ENCODE measurements around the gene ABCC2. TPM values are rescaled to one million over a fixed set of nuclear protein-coding genes. Genes with fewer than 3 reads are reported as not detected.
"Not testable (repeated sequence)": the region's sequence is repeated elsewhere in the genome, so short reads cannot be mapped to it uniquely, and the experiment has no call there.

ABCC2 gene
- polyA plus RNA-seq (2013): 0.49 TPM

GRCh38 chr10:99782447-99783286, at the start of gene ABCC2:
Gene ABCC2 (plus strand): TSS chr10:99782640. CDS start chr10:99782845, 205 bp downstream.
- Histone ChIP-seq H3K9me3 (ENCODE audit: control extremely low read depth in 1 of 5, control insufficient read depth in 4 of 5, insufficient read depth in 2 of 5, low read depth in 1 of 5, low read length in 4 of 5) (peaks cover 0 to 3% (median 0%) of the 10 kb centered on the region in 5 experiments), H3K4me1 (ENCODE audit: control extremely low read depth in 1 of 4, control insufficient read depth in 4 of 4, insufficient read depth in 4 of 4, low read length in 3 of 4) (peaks cover 0 to 22% (median 5%) of the 10 kb centered on the region in 4 experiments), H3K36me3 (ENCODE audit: control insufficient read depth in 4 of 4, insufficient read depth in 4 of 4, low read length in 3 of 4) (no peaks in the 10 kb centered on the region), H3K27me3 (replicated peaks in 2 of 5; ENCODE audit: control insufficient read depth in 4 of 5, insufficient read depth in 5 of 5, low read length in 4 of 5) (no peaks in the 10 kb centered on the region), H3K27ac (ENCODE audit: insufficient read depth in 1 of 2, low read depth in 1 of 2, low read length in 2 of 2, poor library complexity in 1 of 2, severe bottlenecking in 2 of 2) (no peak within 1 kb of the TSS), H3K4me3 (ENCODE audit: control insufficient read depth in 1 of 7, extremely low read depth in 1 of 7, insufficient read depth in 4 of 7, low read depth in 2 of 7, low read length in 6 of 7) (no peak within 1 kb of the TSS)
- WGBS (ENCODE audit: insufficient coverage): 95% methylated on average over 4 of the region's 7 CpGs
- POLR2A ChIA-PET: no interaction called here
- no peak for DNase-seq
- CTCF ChIA-PET: interaction anchor here (1.5 kb wide), 1 partner anchor 10 kb away, joined by 3 read pairs; no protein-coding TSS in a partner anchor

GRCh38 chr10:99733366-99733765, 49.1 kb upstream of the ABCC2 start:
- Histone ChIP-seq H3K4me3 (ENCODE audit: control insufficient read depth in 1 of 7, extremely low read depth in 1 of 7, insufficient read depth in 4 of 7, low read depth in 2 of 7, low read length in 6 of 7) (peak overlapping the region in 1 of 7 experiments; percentile 80), H3K27me3 (replicated peaks in 2 of 5; ENCODE audit: control insufficient read depth in 4 of 5, insufficient read depth in 5 of 5, low read length in 4 of 5) (no peaks in the 10 kb centered on the region), H3K4me1 (ENCODE audit: control extremely low read depth in 1 of 4, control insufficient read depth in 4 of 4, insufficient read depth in 4 of 4, low read length in 3 of 4) (peaks cover 7 to 22% (median 14%) of the 10 kb centered on the region in 4 experiments), H3K36me3 (ENCODE audit: control insufficient read depth in 4 of 4, insufficient read depth in 4 of 4, low read length in 3 of 4) (peaks cover under 1 to 27% (median 20%) of the 10 kb centered on the region in 4 experiments), H3K9me3 (ENCODE audit: control extremely low read depth in 1 of 5, control insufficient read depth in 4 of 5, insufficient read depth in 2 of 5, low read depth in 1 of 5, low read length in 4 of 5) (peaks cover 0 to 2% (median 0%) of the 10 kb centered on the region in 5 experiments), H3K27ac (ENCODE audit: insufficient read depth in 1 of 2, low read depth in 1 of 2, low read length in 2 of 2, poor library complexity in 1 of 2, severe bottlenecking in 2 of 2) (no peak overlapping the region)
- POLR2A ChIA-PET: no interaction called here
- CTCF ChIA-PET: interaction anchor here (1.2 to 1.7 kb wide), 4 partner anchors 10 to 100 kb away, joined by 3 to 7 read pairs (median 4); no protein-coding TSS in a partner anchor
- 100% methylated on average over 7 of the region's 8 CpGs for WGBS (ENCODE audit: insufficient coverage)
- DNase-seq: peak in 1 of 3 donors; percentile 16

- DNase-seq; H3K4me3 ChIP-seq (ENCODE audit: control insufficient read depth in 1 of 7, extremely low read depth in 1 of 7, insufficient read depth in 4 of 7, low read depth in 2 of 7, low read length in 6 of 7); H3K9me3 ChIP-seq (ENCODE audit: control extremely low read depth in 1 of 5, control insufficient read depth in 4 of 5, insufficient read depth in 2 of 5, low read depth in 1 of 5, low read length in 4 of 5); H3K27ac ChIP-seq (ENCODE audit: insufficient read depth in 1 of 2, low read depth in 1 of 2, low read length in 2 of 2, poor library complexity in 1 of 2, severe bottlenecking in 2 of 2); H3K27me3 ChIP-seq (replicated peaks in 2 of 5; ENCODE audit: control insufficient read depth in 4 of 5, insufficient read depth in 5 of 5, low read length in 4 of 5); POLR2A ChIA-PET: not testable (repeated sequence)
- Histone ChIP-seq H3K4me1 (ENCODE audit: control extremely low read depth in 1 of 4, control insufficient read depth in 4 of 4, insufficient read depth in 4 of 4, low read length in 3 of 4) (peaks cover 7 to 22% (median 14%) of the 10 kb centered on the region in 4 experiments), H3K36me3 (ENCODE audit: control insufficient read depth in 4 of 4, insufficient read depth in 4 of 4, low read length in 3 of 4) (peaks cover 8 to 31% (median 18%) of the 10 kb centered on the region in 4 experiments)
- CTCF ChIA-PET: interaction anchor here (0.7 to 1.6 kb wide), 2 partner anchors 12 to 256 kb away, joined by 4 read pairs; no protein-coding TSS in a partner anchor
- WGBS (ENCODE audit: insufficient coverage): 83% methylated on average over 1 of the region's 10 CpGs
Measured at GRCh38 chr10:99734111-99734510, 48.3 kb upstream of the ABCC2 start.

- no CpG with 5 or more reads among the region's 2 CpGs for WGBS (ENCODE audit: insufficient coverage)
- Histone ChIP-seq H3K4me1 (ENCODE audit: control extremely low read depth in 1 of 4, control insufficient read depth in 4 of 4, insufficient read depth in 4 of 4, low read length in 3 of 4) (no peaks in the 10 kb centered on the region), H3K27ac (ENCODE audit: insufficient read depth in 1 of 2, low read depth in 1 of 2, low read length in 2 of 2, poor library complexity in 1 of 2, severe bottlenecking in 2 of 2) (no peak overlapping the region), H3K9me3 (ENCODE audit: control extremely low read depth in 1 of 5, control insufficient read depth in 4 of 5, insufficient read depth in 2 of 5, low read depth in 1 of 5, low read length in 4 of 5) (peaks cover 3 to 34% (median 13%) of the 10 kb centered on the region in 5 experiments), H3K4me3 (ENCODE audit: control insufficient read depth in 1 of 7, extremely low read depth in 1 of 7, insufficient read depth in 4 of 7, low read depth in 2 of 7, low read length in 6 of 7) (no peak overlapping the region), H3K36me3 (ENCODE audit: control insufficient read depth in 4 of 4, insufficient read depth in 4 of 4, low read length in 3 of 4) (peaks cover 41 to 87% (median 62%) of the 10 kb centered on the region in 4 experiments), H3K27me3 (replicated peaks in 2 of 5; ENCODE audit: control insufficient read depth in 4 of 5, insufficient read depth in 5 of 5, low read length in 4 of 5) (no peaks in the 10 kb centered on the region)
- ChIA-PET POLR2A (no interaction called here), CTCF (interaction anchor here (0.7 to 1.9 kb wide), 2 partner anchors 8 to 13 kb away, joined by 3 to 5 read pairs; partner anchors contain the start of genes COX15 and CUTC)
- peak; percentile 26 to 70 (median 62) for DNase-seq
Measured at GRCh38 chr10:99740260-99740659, 42.2 kb upstream of the ABCC2 start.

- Histone ChIP-seq H3K4me3 (ENCODE audit: control insufficient read depth in 1 of 7, extremely low read depth in 1 of 7, insufficient read depth in 4 of 7, low read depth in 2 of 7, low read length in 6 of 7) (no peak overlapping the region), H3K27ac (ENCODE audit: insufficient read depth in 1 of 2, low read depth in 1 of 2, low read length in 2 of 2, poor library complexity in 1 of 2, severe bottlenecking in 2 of 2) (no peak overlapping the region), H3K9me3 (ENCODE audit: control extremely low read depth in 1 of 5, control insufficient read depth in 4 of 5, insufficient read depth in 2 of 5, low read depth in 1 of 5, low read length in 4 of 5) (peaks cover 3 to 34% (median 13%) of the 10 kb centered on the region in 5 experiments), H3K27me3 (replicated peaks in 2 of 5; ENCODE audit: control insufficient read depth in 4 of 5, insufficient read depth in 5 of 5, low read length in 4 of 5) (no peaks in the 10 kb centered on the region), H3K4me1 (ENCODE audit: control extremely low read depth in 1 of 4, control insufficient read depth in 4 of 4, insufficient read depth in 4 of 4, low read length in 3 of 4) (no peaks in the 10 kb centered on the region), H3K36me3 (ENCODE audit: control insufficient read depth in 4 of 4, insufficient read depth in 4 of 4, low read length in 3 of 4) (peaks cover 41 to 92% (median 64%) of the 10 kb centered on the region in 4 experiments)
- POLR2A ChIA-PET: no interaction called here
- DNase-seq: no peak
- 97% methylated on average over 2 of the region's 3 CpGs for WGBS (ENCODE audit: insufficient coverage)
- CTCF ChIA-PET: interaction anchor here (0.6 to 1.9 kb wide), 2 partner anchors 9 to 41 kb away, joined by 3 to 5 read pairs; partner anchors contain the start of genes COX15 and CUTC
Measured at GRCh38 chr10:99740933-99741559, 41.4 kb upstream of the ABCC2 start.

GRCh38 chr10:99742254-99742653, 40.2 kb upstream of the ABCC2 start:
- H3K27me3 ChIP-seq (replicated peaks in 2 of 5; ENCODE audit: control insufficient read depth in 4 of 5, insufficient read depth in 5 of 5, low read length in 4 of 5): no peaks in the 10 kb centered on the region
- no peak overlapping the region for H3K27ac ChIP-seq (ENCODE audit: insufficient read depth in 1 of 2, low read depth in 1 of 2, low read length in 2 of 2, poor library complexity in 1 of 2, severe bottlenecking in 2 of 2)
- POLR2A ChIA-PET: no interaction called here
- H3K4me1 ChIP-seq (ENCODE audit: control extremely low read depth in 1 of 4, control insufficient read depth in 4 of 4, insufficient read depth in 4 of 4, low read length in 3 of 4): no peaks in the 10 kb centered on the region
- H3K4me3 ChIP-seq (ENCODE audit: control insufficient read depth in 1 of 7, extremely low read depth in 1 of 7, insufficient read depth in 4 of 7, low read depth in 2 of 7, low read length in 6 of 7): no peak overlapping the region
- CTCF ChIA-PET: interaction anchor here (1.9 kb wide), 1 partner anchor 9 kb away, joined by 7 read pairs; no protein-coding TSS in a partner anchor
- DNase-seq: no peak
- H3K36me3 ChIP-seq (ENCODE audit: control insufficient read depth in 4 of 4, insufficient read depth in 4 of 4, low read length in 3 of 4): peaks cover 41 to 90% (median 63%) of the 10 kb centered on the region in 4 experiments
- H3K9me3 ChIP-seq (ENCODE audit: control extremely low read depth in 1 of 5, control insufficient read depth in 4 of 5, insufficient read depth in 2 of 5, low read depth in 1 of 5, low read length in 4 of 5): peaks cover 3 to 34% (median 13%) of the 10 kb centered on the region in 5 experiments
